Testis (tissue), 3 donors: ENCODE results near the gene POLR2J. TPM values are rescaled to one million over a fixed set of nuclear protein-coding genes. Genes with fewer than 3 reads are reported as not detected.
"Not testable (repeated sequence)": the region's sequence is repeated elsewhere in the genome, so short reads cannot be mapped to it uniquely, and the experiment has no call there.

Experiments used
- DNase-seq: peaks from one replicate; pipeline ENCODE4 v3.0.0-alpha.2; 2019
- H3K27ac ChIP-seq, 2 donors: fragments of 200-600 bp; sonication (generic); one replicate each; pipeline ENCODE4 v1.5.1; 2019
- H3K27me3 ChIP-seq: fragments of 200-600 bp; sonication (generic); one replicate; pipeline ENCODE4 v1.5.1; 2019
- H3K36me3 ChIP-seq: fragments of 200-600 bp; sonication (generic); one replicate; pipeline ENCODE4 v1.5.1; 2017; ENCODE audit warnings: low read depth; ENCODE audit errors: missing control alignments
- H3K4me1 ChIP-seq: fragments of 200-600 bp; sonication (generic); one replicate; pipeline ENCODE4 v1.5.1; 2019
- H3K4me3 ChIP-seq, 2 donors: fragments of 200-600 bp; sonication (generic); one replicate each; pipeline ENCODE4 v1.5.1; 2017 to 2019
- H3K9me3 ChIP-seq: fragments of 200-600 bp; sonication (generic); one replicate; pipeline ENCODE4 v1.5.1; 2017
- WGBS, 2 donors: methylation state at CpG; one replicate each; pipeline ENCODE4 v1.1.5; 2018; 5-methylcytosine and 5-hydroxymethylcytosine counted together
- intact Hi-C: fragments of 100-400 bp; cut with DNase I; formaldehyde crosslinking; loops from one replicate; pipeline ENCODE4 v1.15.1; 2023; ENCODE audit warnings: low total_unique reads
- polyA plus RNA-seq: library from polyadenylated mRNA; stranded (reverse); fragments of 350-450 nt; fragmentation: Illumina TruSeq; extraction: RNeasy Lipid Tissue Mini Kit (QIAGEN cat#74804); gene quantifications from one replicate; pipeline ENCODE4 v1.2.3, GENCODE V29; 2014; ENCODE audit warnings: low read depth, low replicate concordance; ENCODE audit not compliant: insufficient read depth
- total RNA-seq, 2 donors: library from RNA; depleted of rRNA; stranded (reverse); fragments of >200 nt; gene quantifications; one replicate each; pipeline ENCODE4 v1.2.3, GENCODE V29; 2016

POLR2J gene
- total and polyA plus RNA-seq, 3 donors from 2014 or later = 33.9 to 73.1 (median 46.0) TPM

GRCh38 chr7:102512642-102513221 lies 34.0 kb upstream of the POLR2J start:
- H3K27ac ChIP-seq = peak overlapping the region; percentile 36 to 55
- H3K4me1 ChIP-seq, H3K27me3 ChIP-seq, H3K36me3 ChIP-seq, H3K4me3 ChIP-seq, H3K9me3 ChIP-seq, intact Hi-C loops: not testable (repeated sequence)
- WGBS, 2 donors = 8 to 15% methylated on average over 2 to 5 of the region's 5 CpGs
- peak; percentile 15 for DNase-seq

- WGBS, 2 donors = no CpG with 5 or more reads among the region's 30 CpGs
- H3K27me3 ChIP-seq, H3K4me1 ChIP-seq, H3K27ac ChIP-seq, H3K4me3 ChIP-seq, DNase-seq, H3K9me3 ChIP-seq, intact Hi-C loops, H3K36me3 ChIP-seq: not testable (repeated sequence)
Observed at GRCh38 chr7:102511860-102512522, 33.3 kb upstream of the POLR2J start.

DNA sequence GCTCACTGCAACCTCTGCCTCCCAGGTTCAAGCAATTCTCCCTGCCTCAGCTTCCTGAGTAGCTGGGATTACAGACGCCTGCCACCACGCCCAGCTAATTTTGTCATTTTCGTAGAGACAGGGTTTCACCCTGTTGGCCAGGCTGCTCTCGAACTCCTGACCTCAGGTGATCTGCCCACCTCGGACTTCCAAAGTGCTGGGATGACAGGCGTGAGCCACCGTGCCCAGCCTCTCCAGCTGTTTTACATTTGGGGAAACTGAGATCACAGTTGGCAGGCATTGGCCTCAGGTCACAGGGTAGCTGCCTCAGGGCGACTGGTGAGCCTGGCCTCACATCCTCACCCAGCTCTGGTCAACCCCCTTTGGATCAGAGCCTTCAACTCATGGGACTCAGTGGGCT lies 31.9 kb upstream of the POLR2J start:
- H3K36me3 ChIP-seq, H3K9me3 ChIP-seq, intact Hi-C loops, H3K27ac ChIP-seq, DNase-seq, H3K27me3 ChIP-seq, H3K4me3 ChIP-seq, H3K4me1 ChIP-seq: not testable (repeated sequence)
- 82% methylated on average over 5 of the region's 8 CpGs; no CpG with 5 or more reads in 1 of the 2 donors for WGBS, 2 donors

DNA sequence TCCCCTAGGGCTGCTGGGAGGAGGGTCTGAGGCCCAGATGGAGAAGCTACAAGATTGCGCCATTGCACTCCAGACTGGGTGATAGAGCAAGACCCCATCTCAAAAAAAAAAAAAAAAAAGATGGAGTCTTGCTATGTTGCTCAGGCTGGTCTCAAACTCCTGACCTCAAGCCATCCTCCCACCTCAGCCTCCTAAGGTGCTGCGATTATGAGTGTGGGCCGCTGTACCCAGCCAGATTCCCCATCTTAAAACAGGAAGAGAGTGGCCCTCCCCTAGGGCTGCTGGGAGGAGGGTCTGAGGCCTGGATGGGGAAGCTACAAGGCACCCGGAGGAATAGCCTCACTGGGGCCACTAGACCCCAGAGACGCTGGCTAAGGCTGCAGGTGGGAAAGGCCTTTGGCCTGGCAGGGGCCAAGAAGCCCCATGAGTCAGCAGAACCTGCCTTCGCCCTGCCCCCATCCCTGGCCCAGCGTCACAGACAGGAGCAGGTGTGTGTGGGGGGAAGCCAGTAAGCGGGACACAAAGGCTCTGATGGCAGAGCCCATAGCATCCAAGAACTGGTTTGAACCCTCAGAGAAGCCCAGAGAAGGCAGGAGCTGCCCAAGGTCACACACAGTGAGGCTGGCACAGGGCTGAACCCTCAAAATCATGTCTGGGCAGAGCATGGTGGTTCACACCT lies 28.8 kb upstream of the POLR2J start:
- H3K36me3 ChIP-seq, H3K27ac ChIP-seq, H3K4me1 ChIP-seq, DNase-seq, H3K27me3 ChIP-seq, intact Hi-C loops, H3K9me3 ChIP-seq, H3K4me3 ChIP-seq: not testable (repeated sequence)
- 94% methylated on average over 2 of the region's 8 CpGs; no CpG with 5 or more reads in 1 of the 2 donors for WGBS, 2 donors

DNA sequence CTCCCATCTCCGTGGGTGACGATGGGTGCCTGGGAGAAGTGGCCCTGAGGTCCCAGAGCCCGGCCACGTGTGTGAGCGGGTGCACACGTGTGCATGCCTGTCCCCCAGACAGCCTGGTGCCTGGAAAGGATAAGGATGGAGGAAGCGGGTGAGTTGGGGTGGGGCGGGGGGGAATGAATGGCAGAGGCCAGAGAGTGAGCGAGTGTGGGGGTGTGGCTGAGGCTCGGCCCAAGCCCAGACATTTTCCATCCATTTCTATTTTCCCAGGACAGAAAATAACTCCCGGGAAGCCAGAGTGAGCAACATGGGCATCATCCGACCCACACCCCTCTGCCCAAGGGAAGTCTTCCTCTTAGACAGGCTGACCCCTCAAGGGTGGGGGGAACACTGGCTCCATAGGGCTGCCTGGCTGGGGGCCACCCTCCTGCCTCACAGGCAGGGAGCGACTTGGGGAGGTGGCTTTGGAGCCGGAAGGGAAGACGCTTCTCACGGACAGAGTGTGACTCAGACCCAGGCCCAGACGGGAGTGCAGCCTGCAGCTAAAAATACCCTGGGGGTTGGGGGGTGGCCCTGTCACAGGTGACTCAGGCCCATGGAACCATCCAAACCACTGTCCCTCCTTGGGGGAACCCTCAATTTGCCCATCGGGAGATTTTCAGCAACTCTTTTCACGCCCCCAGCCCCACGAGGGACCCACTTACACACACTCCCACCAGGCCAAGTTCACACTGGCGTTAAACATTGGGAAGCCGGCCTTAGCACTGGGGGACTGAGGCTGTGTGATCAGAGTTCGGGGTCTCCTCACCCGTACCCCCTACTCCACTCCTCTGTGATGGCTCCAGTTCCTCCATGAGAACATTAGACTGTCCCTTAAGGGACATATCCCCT lies 26.8 kb upstream of the POLR2J start:
- DNase-seq, H3K27me3 ChIP-seq, H3K9me3 ChIP-seq, intact Hi-C loops, H3K4me1 ChIP-seq, H3K36me3 ChIP-seq, H3K4me3 ChIP-seq, H3K27ac ChIP-seq: not testable (repeated sequence)
- no CpG with 5 or more reads among the region's 24 CpGs for WGBS, 2 donors

DNA sequence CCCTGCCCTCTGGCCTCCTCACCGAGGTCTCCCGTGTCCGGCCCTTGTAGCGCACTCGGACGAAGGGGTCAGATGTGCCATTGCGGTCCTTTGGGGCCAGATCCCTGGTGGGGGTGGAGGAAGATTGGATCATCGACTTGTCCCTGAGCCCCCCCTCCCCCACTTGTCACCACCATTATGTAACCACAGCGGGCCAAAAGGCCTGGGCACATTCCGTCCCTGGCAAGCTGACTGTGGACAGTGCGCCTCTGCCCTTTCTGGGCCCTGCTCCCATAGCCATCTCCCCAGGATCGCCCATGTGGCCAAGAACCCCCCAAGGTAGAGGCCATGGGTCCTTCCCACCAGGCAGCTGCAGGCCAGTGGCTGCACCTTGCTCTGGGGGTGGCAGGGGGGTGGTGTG lies 24.4 kb upstream of the POLR2J start:
- H3K9me3 ChIP-seq, DNase-seq, intact Hi-C loops, H3K4me1 ChIP-seq, H3K36me3 ChIP-seq, H3K27me3 ChIP-seq, H3K4me3 ChIP-seq, H3K27ac ChIP-seq: not testable (repeated sequence)
- no CpG with 5 or more reads among the region's 12 CpGs for WGBS, 2 donors

DNA sequence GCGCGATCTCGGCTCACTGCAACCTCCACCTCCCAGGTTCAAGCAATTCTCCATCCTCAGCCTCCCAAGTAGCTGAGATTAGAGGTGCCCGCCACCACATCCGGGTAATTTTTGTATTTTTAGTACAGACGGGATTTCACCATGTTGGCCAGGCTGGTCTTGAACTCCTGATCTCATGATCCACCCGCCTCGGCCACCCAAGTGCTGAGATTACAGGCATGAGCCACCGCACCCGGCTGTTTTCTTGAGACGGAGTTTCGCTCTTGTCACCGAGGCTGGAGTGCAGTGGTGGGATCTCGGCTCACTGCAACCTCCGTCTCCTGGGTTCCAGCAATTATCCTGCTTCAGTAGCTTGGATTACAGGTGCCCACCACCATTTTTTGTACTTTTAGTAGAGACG lies 19.6 kb upstream of the POLR2J start:
- H3K27ac ChIP-seq, H3K4me3 ChIP-seq, H3K9me3 ChIP-seq, H3K36me3 ChIP-seq, H3K27me3 ChIP-seq, H3K4me1 ChIP-seq, intact Hi-C loops: not testable (repeated sequence)
- 95% methylated on average over 15 of the region's 16 CpGs; no CpG with 5 or more reads in 1 of the 2 donors for WGBS, 2 donors
- peak; percentile 13 for DNase-seq

DNA sequence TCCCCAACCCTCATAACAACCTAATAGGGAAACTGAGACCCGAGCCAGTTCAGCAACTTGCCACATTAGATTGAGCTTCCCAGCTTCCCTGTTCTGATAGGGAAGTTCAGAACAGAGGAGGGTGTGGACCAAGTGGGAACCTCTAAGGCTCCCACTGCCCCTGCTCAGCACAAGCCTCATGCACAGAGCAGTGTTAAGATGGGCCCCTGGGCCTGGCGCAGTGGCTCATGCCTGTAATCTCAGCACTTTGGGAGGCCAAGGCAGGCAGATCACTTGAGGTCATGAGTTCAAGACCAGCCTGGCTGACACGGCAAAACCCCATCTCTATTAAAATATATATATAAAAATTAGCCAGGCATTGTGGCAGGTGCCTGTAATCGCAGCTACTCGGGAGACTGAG lies 18.6 kb upstream of the POLR2J start:
- H3K27ac ChIP-seq, H3K9me3 ChIP-seq, intact Hi-C loops, H3K4me1 ChIP-seq, H3K4me3 ChIP-seq, H3K36me3 ChIP-seq, H3K27me3 ChIP-seq, DNase-seq: not testable (repeated sequence)
- WGBS, 2 donors = 86% methylated on average over 1 of the region's 5 CpGs; no CpG with 5 or more reads in 1 of the 2 donors

DNA sequence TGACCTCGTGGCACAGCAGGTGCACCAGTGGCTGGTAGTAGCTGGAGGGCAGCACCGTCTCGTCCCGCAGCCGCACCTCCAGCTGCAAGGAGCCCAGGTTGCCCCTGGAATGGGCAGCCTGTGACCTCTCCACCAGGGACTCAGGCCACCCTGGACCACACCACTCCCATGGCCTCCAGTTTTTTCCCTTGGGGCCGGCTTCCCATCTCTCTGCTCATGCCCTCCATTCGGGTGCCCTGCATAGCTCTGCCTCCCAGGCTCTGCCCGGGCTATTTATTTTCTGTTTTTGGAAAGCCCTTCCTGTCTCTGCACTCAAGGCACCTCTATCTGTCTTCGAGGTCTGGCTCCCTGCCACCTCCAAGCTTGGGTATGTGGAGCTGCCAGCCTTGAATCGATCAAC lies 18.1 kb upstream of the POLR2J start:
- H3K4me1 ChIP-seq, DNase-seq, H3K36me3 ChIP-seq, H3K27ac ChIP-seq, H3K27me3 ChIP-seq, H3K4me3 ChIP-seq, intact Hi-C loops, H3K9me3 ChIP-seq: not testable (repeated sequence)
- 77% methylated on average over 3 of the region's 10 CpGs; no CpG with 5 or more reads in 1 of the 2 donors for WGBS, 2 donors

DNA sequence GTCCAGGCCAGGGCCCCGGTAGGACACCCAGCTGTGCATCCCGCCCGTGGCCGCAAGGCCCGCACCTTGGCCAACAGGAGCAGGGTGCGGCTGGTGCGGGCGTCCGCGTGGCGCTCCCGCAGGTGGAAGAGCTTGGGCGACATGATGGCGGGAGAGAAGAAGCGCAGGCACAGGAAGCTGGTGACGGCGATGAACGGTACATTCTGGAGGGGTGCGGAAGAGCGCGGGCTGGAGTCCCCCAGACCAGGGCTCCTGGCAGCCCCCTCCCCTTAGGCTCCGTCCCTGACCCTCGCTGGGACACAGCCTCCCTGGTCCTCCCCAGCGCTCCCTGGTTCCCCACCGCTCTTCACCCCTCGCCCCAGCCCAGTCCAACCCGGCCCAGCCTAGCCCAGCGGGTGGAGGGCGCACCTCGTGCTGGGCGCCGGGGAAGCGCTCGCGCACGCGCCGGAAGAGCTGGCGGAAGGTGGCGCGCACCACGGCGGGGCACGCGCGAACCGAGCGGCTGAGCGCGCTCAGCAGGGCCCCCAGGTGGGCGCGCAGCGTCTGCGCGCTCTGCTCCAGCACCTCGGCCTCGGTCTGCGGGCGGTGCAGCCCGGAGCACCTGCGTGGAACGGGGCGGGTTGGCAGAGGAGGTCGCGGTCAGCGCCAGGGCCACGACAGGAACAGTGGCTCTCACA lies 15.9 kb upstream of the POLR2J start:
- intact Hi-C loops, DNase-seq, H3K4me3 ChIP-seq, H3K36me3 ChIP-seq, H3K27me3 ChIP-seq, H3K27ac ChIP-seq, H3K4me1 ChIP-seq, H3K9me3 ChIP-seq: not testable (repeated sequence)
- no CpG with 5 or more reads among the region's 67 CpGs for WGBS, 2 donors

GRCh38 chr7:102494026-102494425 lies 15.3 kb upstream of the POLR2J start:
- DNase-seq = peak; percentile 13

More at GRCh38 chr7:102494026-102494425, 15.3 kb upstream of the POLR2J start:
- H3K9me3 ChIP-seq, intact Hi-C loops, H3K4me1 ChIP-seq, H3K36me3 ChIP-seq, H3K4me3 ChIP-seq, H3K27me3 ChIP-seq, H3K27ac ChIP-seq: not testable (repeated sequence)
- WGBS, 2 donors = no CpG with 5 or more reads among the region's 15 CpGs
